Measurements from ENCODE around the gene CALML6.

DNA sequence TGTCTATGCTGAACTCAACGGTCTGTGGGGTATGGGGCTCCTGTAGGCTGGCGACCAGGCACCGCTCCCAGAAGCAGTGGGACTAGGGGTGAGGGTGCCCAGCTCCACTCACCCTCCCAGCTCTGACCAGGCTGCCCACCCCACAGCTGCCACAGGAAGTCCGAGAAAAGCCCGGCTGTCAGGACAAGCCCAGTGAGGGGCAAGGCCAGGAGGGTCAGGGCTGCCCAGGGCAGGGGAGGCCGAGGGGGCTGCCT is 7.6 kb downstream of the CALML6 start:
- no peak for TF ChIP-seq CTCF (IDR thresholded peaks at IDR 0.05)
- no peak for TF ChIP-seq POLR2A (IDR thresholded peaks at IDR 0.05)
- no peak for TF ChIP-seq EP300 (IDR thresholded peaks at IDR 0.05)
